DND-41 (cell line): ENCODE data around the gene CSNK1G1.

Experiments
- CTCF ChIP-seq: IDR thresholded peaks from 2 replicates; pipeline ENCODE4 v1.5.1; 2012; ENCODE audit warnings: borderline replicate concordance, low read length, moderate library complexity, mild to moderate bottlenecking; ENCODE audit not compliant: poor library complexity, severe bottlenecking; ENCODE audit errors: extremely low read depth
- EZH2 ChIP-seq: IDR thresholded peaks from 3 replicates; pipeline ENCODE4 v1.6.1; 2012; ENCODE audit warnings: borderline replicate concordance, low read depth, mild to moderate bottlenecking, moderate library complexity, low read length, inconsistent platforms; ENCODE audit not compliant: severe bottlenecking

GRCh38 chr15:64151727-64152506, 204.1 kb downstream of the CSNK1G1 start, which contains the start of gene SNX22:
- TF ChIP-seq CTCF = no peak
- no peak for TF ChIP-seq EZH2
